ENCODE data around the gene SAC3D1. TPM values are rescaled to one million over a fixed set of nuclear protein-coding genes. Genes with fewer than 3 reads are reported as not detected.

SAC3D1 gene
- total and polyA plus RNA-seq, 12 donors, result 4.4 to 23.6 (median 10.5) TPM

GRCh38 chr11:64996710-64997380 lies 44.2 kb upstream of the SAC3D1 start, which contains the start of gene BATF2:
BATF2 (minus strand) TSS chr11:64996971; CDS start chr11:64996914, 57 bp downstream.
- 16 to 32% (median 23%) methylated on average over 4 to 9 of the region's 9 CpGs for whole genome bisulfite sequencing, 4 donors
- intact Hi-C loops (cut with DNase I), result loop anchor here in 1 of 2 donors (10.0 kb wide), 2 partner anchors 62 to 152 kb away; partner anchors contain the start of genes CDC42BPG and GPHA2
- TF ChIP-seq POLR2A (IDR thresholded peaks at IDR 0.05) (peak; percentile 46 to 84), CTCF (IDR thresholded peaks at IDR 0.05) (peak; percentile 35 to 78 (median 62))

GRCh38 chr11:64998141-64998540 lies 42.9 kb upstream of the SAC3D1 start:
- no peak overlapping the region for H3K4me3 ChIP-seq
- peaks cover 15 to 16% of the 10 kb centered on the region in 2 donors for H3K4me1 ChIP-seq (replicated peaks in 1 of 2)
- no peaks in the 10 kb centered on the region for H3K9me3 ChIP-seq (replicated peaks in 1 of 3)
- intact Hi-C loops (cut with DNase I), result loop anchor here in 1 of 2 donors (10.0 kb wide), 2 partner anchors 63 to 153 kb away; partner anchors contain the start of genes CDC42BPG and GPHA2
- no peak overlapping the region for H3K27ac ChIP-seq
- DNase-seq, result no peak
- TF ChIP-seq CTCF (IDR thresholded peaks at IDR 0.05) (no peak), POLR2A (IDR thresholded peaks at IDR 0.05) (no peak)
- WGBS, 4 donors, result 75 to 93% (median 85%) methylated on average over 1 of the region's 1 CpG
- no peaks in the 10 kb centered on the region for H3K36me3 ChIP-seq (replicated peaks in 1 of 2)
- no peaks in the 10 kb centered on the region for H3K27me3 ChIP-seq

More at GRCh38 chr11:64996710-64997380, 44.2 kb upstream of the SAC3D1 start, which contains the start of gene BATF2:
- no peaks in the 10 kb centered on the region for H3K36me3 ChIP-seq (replicated peaks in 1 of 2)
- H3K27me3 ChIP-seq, result no peaks in the 10 kb centered on the region
- peak within 1 kb of the TSS in 2 of 4 donors; percentile 29 to 57 for H3K4me3 ChIP-seq
- peak within 1 kb of the TSS in 4 of 5 donors; percentile 48 to 81 (median 62) for H3K27ac ChIP-seq
- no peaks in the 10 kb centered on the region for H3K9me3 ChIP-seq (replicated peaks in 1 of 3)
- H3K4me1 ChIP-seq (replicated peaks in 1 of 2), result peaks cover 15 to 16% of the 10 kb centered on the region in 2 donors
- peak; percentile 72 to 94 (median 89) for DNase-seq

- H3K36me3 ChIP-seq (replicated peaks in 1 of 2), result no peaks in the 10 kb centered on the region
- intact Hi-C loops (cut with DNase I), result loop anchor here in 1 of 2 donors (10.0 kb wide), 2 partner anchors 64 to 154 kb away; partner anchors contain the start of genes CDC42BPG and GPHA2
- no peak for DNase-seq
- H3K4me3 ChIP-seq, result no peak overlapping the region
- TF ChIP-seq CTCF (IDR thresholded peaks at IDR 0.05) (no peak), POLR2A (IDR thresholded peaks at IDR 0.05) (no peak)
- no peak overlapping the region for H3K27ac ChIP-seq
- H3K9me3 ChIP-seq (replicated peaks in 1 of 3), result no peaks in the 10 kb centered on the region
- no peaks in the 10 kb centered on the region for H3K27me3 ChIP-seq
- WGBS, 4 donors, result 77 to 84% (median 81%) methylated on average over 6 to 9 of the region's 9 CpGs
- peaks cover 15 to 16% of the 10 kb centered on the region in 2 donors for H3K4me1 ChIP-seq (replicated peaks in 1 of 2)
These were observed 42.1 kb upstream of the SAC3D1 start for GRCh38 chr11:64998690-64999431.

GRCh38 chr11:64999478-64999877 lies 41.5 kb upstream of the SAC3D1 start:
- H3K27me3 ChIP-seq, result no peaks in the 10 kb centered on the region
- H3K4me1 ChIP-seq (replicated peaks in 1 of 2), result peaks cover 15 to 16% of the 10 kb centered on the region in 2 donors
- WGBS, 4 donors, result 78 to 100% (median 89%) methylated on average over 1 of the region's 1 CpG
- H3K36me3 ChIP-seq (replicated peaks in 1 of 2), result no peaks in the 10 kb centered on the region
- no peak overlapping the region for H3K27ac ChIP-seq
- intact Hi-C loops (cut with DNase I), result loop anchor here in 1 of 2 donors (10.0 kb wide), 2 partner anchors 65 to 155 kb away; partner anchors contain the start of genes CDC42BPG and GPHA2
- no peak overlapping the region for H3K4me3 ChIP-seq
- TF ChIP-seq CTCF (IDR thresholded peaks at IDR 0.05), result no peak
- TF ChIP-seq POLR2A (IDR thresholded peaks at IDR 0.05), result no peak
- H3K9me3 ChIP-seq (replicated peaks in 1 of 3), result no peaks in the 10 kb centered on the region
- no peak for DNase-seq

Data from adrenal gland (tissue), 12 donors.